HFF-Myc (cell line): ENCODE data around the gene EREG.

ENCODE experiments used
- DNase-seq: peaks from one replicate; pipeline ENCODE4 v3.0.0-alpha.2; 2011; ENCODE audit warnings: low read depth; ENCODE audit errors: extremely low read depth
- H3K4me3 ChIP-seq: replicated peaks from 2 replicates; pipeline ENCODE4 v1.5.1; 2011; ENCODE audit warnings: low read depth, mild to moderate bottlenecking, control low read depth, low read length
- TF ChIP-seq, protein P1 (sequence below): IDR thresholded peaks from 2 replicates; pipeline ENCODE4 v1.5.1; 2012; ENCODE audit warnings: mild to moderate bottlenecking, low read depth, low read length, control low read depth; ENCODE audit errors: missing control alignments

EREG gene

DNA sequence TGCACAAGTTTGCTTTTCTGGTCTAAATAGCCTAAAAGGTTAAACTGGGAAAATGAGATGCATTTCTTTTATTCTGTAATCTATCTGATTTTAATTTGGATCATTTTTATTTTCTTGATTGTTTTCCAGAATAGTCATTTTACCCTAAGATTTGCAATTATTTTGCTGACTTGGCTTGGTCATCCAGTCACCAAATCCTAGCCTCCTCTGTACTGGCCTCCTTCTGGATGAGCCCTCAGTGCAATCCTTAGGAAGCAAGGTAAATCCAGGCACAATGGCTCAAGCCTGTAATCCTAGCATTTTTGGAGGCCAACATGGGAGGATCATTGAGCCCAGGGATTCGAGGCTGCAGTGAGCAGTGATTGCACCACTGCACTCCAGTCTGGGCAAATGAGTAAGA, 9.2 kb downstream of the EREG start:
- no peak overlapping the region for H3K4me3 ChIP-seq
- no peak for DNase-seq
- TF ChIP-seq, protein P1, sequence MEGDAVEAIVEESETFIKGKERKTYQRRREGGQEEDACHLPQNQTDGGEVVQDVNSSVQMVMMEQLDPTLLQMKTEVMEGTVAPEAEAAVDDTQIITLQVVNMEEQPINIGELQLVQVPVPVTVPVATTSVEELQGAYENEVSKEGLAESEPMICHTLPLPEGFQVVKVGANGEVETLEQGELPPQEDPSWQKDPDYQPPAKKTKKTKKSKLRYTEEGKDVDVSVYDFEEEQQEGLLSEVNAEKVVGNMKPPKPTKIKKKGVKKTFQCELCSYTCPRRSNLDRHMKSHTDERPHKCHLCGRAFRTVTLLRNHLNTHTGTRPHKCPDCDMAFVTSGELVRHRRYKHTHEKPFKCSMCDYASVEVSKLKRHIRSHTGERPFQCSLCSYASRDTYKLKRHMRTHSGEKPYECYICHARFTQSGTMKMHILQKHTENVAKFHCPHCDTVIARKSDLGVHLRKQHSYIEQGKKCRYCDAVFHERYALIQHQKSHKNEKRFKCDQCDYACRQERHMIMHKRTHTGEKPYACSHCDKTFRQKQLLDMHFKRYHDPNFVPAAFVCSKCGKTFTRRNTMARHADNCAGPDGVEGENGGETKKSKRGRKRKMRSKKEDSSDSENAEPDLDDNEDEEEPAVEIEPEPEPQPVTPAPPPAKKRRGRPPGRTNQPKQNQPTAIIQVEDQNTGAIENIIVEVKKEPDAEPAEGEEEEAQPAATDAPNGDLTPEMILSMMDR = no peak

DNA sequence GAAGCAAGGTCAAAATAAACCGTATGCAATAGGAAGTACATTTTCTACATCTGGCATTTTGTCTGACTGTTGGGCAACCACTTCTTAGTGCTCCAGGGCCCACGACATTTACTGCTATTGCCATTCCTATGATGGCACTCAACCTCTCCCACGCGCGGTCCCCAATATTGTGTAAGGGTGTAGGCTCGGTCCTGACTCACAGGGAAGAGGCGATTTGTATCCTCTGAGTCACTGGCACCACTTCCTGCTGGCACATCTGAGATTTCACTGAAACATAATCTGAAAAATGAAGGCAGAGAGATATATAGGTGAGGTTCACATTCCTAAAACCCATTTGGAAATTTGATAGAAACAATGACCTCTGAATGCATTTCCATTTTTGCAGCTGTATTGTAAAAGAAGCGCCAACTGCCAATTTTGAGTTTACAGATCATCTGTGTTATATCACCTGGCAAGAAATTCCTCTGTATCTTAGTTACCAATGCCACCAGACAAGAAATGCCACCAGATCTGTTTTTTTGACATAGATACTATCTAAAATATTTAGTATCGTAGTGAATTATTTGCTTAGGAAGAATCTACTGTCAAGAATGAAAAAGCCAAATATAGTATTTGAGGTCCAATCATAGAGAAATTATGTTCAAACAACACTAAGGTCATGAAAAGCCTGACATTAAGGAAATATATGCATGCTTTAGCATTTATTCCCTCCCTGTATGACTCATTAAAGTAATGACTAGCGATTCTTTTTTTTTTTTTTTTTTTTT, 9.8 kb downstream of the EREG start:
- TF ChIP-seq, protein P1 = no peak
- no peak overlapping the region for H3K4me3 ChIP-seq
- peak; percentile 56 for DNase-seq

DNA sequence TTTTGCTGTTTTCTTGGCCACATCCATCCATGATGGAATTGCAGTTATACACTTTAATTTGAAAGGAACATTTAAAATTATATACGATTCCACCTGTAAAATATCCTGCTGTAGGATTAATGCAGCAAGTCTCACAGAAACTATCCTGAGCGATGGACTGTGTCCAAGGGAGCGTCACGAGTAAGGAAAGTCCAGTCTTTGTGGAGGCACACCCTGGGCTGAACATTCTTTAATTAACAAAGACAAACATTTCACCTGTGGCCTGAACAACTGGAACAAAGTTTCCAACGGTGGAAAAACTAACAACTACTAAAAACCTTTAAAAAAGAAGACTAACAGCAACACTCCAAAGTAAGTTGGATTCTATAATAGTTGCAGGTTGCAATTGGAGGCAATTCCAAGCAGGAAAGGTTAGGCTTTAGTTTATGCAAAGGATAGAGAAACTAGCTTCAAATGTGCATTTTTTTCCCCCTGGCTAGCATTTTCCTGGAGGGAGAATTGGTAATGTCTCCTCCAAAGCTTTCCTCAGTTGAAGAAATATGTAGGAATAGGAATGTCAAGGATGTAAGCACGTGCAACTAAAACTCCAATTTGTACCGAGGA, 11.0 kb downstream of the EREG start:
- no peak overlapping the region for H3K4me3 ChIP-seq

DNA sequence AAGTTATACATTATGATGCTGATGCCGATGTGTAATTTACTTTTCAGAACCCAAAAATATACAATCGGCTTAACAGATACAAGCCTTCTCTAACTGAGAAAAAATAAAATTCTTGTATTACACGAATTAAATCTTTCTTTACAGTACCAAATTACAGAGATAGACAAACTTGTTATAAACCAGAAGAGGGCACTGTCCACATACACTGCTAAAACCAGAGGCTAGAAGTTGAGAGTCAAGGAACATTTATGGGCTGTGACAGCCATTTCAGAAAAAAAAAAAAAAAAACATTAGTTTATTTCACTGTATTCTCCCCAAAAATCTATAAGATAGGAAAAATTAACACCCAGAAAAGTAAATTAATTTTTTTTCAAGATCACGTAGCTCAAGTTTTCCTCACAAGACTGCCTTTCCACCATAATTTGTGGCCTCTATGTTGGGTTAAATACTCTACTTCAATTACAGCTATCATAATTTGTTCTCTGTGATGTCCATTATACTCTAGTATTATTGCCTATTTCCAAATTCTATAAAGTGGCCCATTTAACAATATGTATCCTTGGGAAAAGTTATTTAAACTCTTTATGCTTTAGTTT, 12.0 kb downstream of the EREG start:
- TF ChIP-seq, protein P1 = peak; percentile 41
- DNase-seq = peak; percentile 44
- H3K4me3 ChIP-seq = no peak overlapping the region

More for the DNA sequence above, 11.0 kb downstream of the EREG start:
- no peak for DNase-seq
- TF ChIP-seq, protein P1 = no peak

DNA sequence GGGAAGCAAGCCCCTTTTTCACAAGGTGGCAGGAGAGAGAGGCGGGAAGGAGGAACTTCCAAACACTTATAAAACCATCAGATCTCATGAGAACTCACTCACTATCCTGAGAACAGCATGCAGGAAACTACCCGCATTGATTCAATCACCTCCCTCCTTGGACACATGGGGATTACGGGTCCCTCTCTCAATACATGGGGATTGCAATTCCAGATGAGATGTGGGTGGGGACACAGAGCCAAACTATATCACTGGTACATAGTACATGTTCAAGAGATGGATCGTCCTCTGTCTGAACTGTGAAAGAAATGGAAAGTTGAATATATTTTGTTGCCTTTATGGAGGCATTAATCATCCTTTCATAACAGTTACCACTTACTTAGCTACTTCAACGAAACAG, 12.8 kb downstream of the EREG start:
- H3K4me3 ChIP-seq = no peak overlapping the region
- no peak for DNase-seq
- TF ChIP-seq, protein P1 = no peak

DNA sequence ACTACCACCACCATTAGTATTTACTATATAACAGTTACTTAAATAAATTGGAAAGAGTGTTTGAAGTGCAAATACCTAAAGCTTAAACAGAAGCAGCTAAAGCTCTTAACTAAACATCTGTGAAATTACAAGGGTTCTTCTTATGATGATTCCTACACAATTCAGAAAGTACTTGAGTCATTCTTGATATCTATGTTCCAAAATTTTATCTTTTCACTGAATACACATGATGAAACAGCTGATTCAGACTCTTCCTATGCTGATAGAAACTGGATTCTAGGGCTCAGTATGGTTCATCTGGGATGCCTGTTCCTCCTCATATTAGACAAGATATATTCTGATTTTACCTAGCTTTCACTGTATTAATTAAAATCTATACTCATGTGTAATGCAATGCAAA, 13.6 kb downstream of the EREG start:
- no peak for DNase-seq
- H3K4me3 ChIP-seq = no peak overlapping the region
- TF ChIP-seq, protein P1 = no peak
